GM12801 (cell line): Measurements from ENCODE around the gene SLC43A1.

ENCODE experiments used
- TF ChIP-seq, protein P1 (sequence below): IDR thresholded peaks from one replicate; pipeline ENCODE4 v1.5.1; 2011; ENCODE audit warnings: control low read depth; ENCODE audit not compliant: insufficient read length; ENCODE audit errors: extremely low read depth

Gene SLC43A1

DNA sequence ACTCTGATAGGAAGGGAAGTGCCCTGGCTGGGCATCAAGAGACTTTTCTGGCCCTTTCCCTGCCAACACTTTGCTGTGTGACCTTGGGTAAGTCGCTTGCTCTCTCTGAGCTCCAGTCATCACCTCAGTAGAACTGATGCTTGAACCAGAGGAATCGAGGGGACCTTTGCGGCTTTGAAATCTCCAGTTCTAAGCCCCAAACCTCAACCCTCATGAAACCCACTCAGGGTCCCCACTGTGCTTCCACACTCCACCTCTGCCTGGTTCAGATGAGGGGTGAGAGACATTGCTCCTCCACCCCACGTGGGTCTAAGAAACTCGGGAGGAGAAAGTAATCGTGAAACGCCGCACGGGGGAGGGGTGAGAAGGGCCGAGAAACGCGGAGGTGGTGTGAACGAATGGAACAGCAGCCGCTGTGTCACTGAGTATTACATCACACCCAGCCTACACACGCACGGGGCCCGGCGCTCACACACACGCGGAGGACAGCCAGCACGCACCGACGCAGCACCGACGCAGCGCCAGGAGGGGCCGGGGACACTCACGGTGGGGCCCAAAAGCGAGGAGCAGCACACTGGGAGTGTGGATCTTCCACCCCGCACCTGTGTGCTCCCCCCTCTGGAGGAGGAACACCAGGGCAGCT is 50.8 kb downstream of the SLC43A1 start:
- TF ChIP-seq, protein P1, sequence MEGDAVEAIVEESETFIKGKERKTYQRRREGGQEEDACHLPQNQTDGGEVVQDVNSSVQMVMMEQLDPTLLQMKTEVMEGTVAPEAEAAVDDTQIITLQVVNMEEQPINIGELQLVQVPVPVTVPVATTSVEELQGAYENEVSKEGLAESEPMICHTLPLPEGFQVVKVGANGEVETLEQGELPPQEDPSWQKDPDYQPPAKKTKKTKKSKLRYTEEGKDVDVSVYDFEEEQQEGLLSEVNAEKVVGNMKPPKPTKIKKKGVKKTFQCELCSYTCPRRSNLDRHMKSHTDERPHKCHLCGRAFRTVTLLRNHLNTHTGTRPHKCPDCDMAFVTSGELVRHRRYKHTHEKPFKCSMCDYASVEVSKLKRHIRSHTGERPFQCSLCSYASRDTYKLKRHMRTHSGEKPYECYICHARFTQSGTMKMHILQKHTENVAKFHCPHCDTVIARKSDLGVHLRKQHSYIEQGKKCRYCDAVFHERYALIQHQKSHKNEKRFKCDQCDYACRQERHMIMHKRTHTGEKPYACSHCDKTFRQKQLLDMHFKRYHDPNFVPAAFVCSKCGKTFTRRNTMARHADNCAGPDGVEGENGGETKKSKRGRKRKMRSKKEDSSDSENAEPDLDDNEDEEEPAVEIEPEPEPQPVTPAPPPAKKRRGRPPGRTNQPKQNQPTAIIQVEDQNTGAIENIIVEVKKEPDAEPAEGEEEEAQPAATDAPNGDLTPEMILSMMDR = no peak

- TF ChIP-seq, protein P1 = no peak
Measured at GRCh38 chr11:57463671-57464538, 51.6 kb downstream of the SLC43A1 start.

- TF ChIP-seq, protein P1 = no peak
Measured at GRCh38 chr11:57462597-57462996, 52.9 kb downstream of the SLC43A1 start.

GRCh38 chr11:57461841-57462489 is 53.5 kb downstream of the SLC43A1 start:
- TF ChIP-seq, protein P1 = no peak

DNA sequence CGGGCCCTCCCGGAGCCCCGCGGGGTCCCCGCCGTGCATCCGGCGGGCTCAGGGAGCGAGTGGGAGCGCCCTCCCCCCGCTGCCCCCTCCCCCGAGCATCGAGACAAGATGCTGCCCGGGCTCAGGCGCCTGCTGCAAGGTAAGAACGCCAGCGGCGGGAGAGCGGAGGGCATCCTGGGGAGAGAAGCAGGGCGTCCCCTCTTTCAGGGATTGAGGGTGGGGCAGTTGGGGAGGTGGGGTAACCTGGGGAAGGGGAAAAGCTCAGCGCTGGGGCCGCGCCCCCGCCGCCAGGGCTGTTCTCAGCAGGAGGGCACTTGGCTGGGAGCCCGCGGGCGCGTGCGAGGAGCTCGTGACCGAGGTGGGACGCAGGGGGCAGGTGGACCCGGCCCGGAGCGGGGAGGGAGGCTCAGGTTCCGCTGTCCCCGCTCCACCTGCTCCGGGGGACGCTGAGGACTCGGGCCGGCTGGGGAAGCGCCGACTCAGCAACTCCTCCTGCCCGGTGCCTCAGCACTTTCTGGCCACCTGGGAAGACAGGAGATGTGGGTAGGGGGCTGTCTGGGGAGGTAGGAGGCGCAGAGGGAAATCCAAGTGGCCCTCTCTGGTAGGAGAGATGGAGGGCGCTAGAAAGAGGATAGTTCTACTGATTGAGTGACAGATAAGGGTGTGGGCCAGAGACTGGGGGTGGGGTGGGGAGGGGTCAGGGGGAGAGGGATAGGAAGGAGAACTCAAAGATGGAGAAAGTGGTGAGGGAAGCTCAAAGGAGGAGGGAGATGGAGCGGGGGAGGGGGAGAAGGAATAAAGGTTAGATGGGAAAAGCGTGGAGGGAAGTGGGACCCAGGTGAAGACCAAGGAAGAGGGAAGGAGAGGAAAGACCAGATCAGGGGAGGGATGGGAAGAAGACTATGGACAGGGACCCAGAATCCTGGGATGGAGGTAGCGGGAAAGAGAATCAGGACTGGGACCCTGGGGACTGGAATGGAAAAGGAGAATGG is 54.4 kb downstream of the SLC43A1 start:
- TF ChIP-seq, protein P1 = no peak

DNA sequence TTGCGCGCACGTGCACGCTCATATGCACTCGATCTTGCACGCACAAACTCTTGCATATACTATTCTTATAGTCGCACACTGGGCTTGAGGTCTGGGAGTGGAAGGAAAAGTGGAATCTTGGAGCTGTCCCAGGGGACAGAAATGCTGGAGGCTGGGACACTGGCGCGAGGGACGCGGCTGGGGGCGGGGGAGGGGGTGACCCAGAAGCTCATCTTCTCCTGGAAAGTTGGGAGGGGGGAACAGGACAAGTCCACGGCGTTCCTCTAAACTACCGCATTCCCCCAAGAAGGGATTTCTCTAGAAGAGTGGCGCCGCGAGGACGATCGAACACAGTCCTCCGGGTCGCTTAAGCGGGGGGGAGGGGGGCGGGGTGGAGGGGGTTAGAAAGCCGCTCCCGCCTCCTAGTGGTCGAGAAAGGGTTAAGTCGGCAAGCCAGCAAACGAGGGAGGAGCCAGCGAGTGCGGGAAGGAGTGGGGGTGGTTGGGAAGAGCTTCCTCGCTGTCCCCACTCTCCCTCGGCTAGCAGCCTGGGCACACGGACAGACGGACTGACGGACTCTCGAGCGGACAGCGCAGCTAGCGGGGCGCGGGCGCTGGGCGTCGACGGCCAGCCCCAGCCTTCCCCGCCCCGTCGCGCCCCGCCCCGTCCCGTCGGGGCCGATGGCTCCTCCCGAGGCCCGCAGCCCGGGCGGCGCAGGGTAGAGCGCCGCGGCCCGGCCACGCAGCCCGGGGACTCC is 55.3 kb downstream of the SLC43A1 start, which contains the start of gene RTN4RL2:
Gene RTN4RL2, plus strand, starts transcription at position 507 of the 736 bp plus-strand sequence. CDS start 338 bp downstream, outside the sequence.
- TF ChIP-seq, protein P1 = no peak
